ENCODE data around the gene CD79B.

GRCh38 chr17:63928172-63928666 is 3.9 kb downstream of the CD79B start:
- TF ChIP-seq EZH2phosphoT487 (IDR thresholded peaks at IDR 0.05; ENCODE audit: borderline replicate concordance, low read depth, low read length) (no peak), CTCF (conservative IDR thresholded peaks at IDR 0.05; ENCODE audit: low read length) (no peak)

All from OCI-LY7 (cell line).